ENCODE results near the gene PTX4. TPM values are rescaled to one million over a fixed set of nuclear protein-coding genes. Genes with fewer than 3 reads are reported as not detected.

The PTX4 gene
- polyA plus RNA-seq, 1 of the 3 experiments (the other 2 are of a cell fraction): not detected

- TF ChIP-seq ZBTB33 (IDR thresholded peaks at IDR 0.05; ENCODE audit: borderline replicate concordance, low read depth): no peak
- no peak for TF ChIP-seq NFIC (IDR thresholded peaks at IDR 0.05; ENCODE audit: borderline replicate concordance)
- TF ChIP-seq RAD21 (IDR thresholded peaks at IDR 0.05; ENCODE audit: low read length): no peak
- TF ChIP-seq ELF1 (IDR thresholded peaks at IDR 0.05): no peak
- no peak for TF ChIP-seq GATA2 (CRISPR knock-in tag; IDR thresholded peaks at IDR 0.05)
- no peak for TF ChIP-seq EZH2phosphoT487 (IDR thresholded peaks at IDR 0.05; ENCODE audit: borderline replicate concordance, low read depth)
- TF ChIP-seq GABPA (IDR thresholded peaks at IDR 0.05; ENCODE audit: low read depth): no peak
Measured at GRCh38 chr16:1468426-1468810, 20.3 kb downstream of the PTX4 start (continued).

GRCh38 chr16:1466968-1467521 is 21.7 kb downstream of the PTX4 start:
- no peak overlapping the region for H3K4me3 ChIP-seq (ENCODE audit: low read depth in 2 of 2, low read length in 1 of 2)
- H4K20me1 ChIP-seq (ENCODE audit: insufficient read depth): peaks cover 11% of the 10 kb centered on the region; the same call in 1 of the 2 replicates
- WGBS (ENCODE audit: low lambda C conversion rate): 100% methylated on average over 6 of the region's 14 CpGs
- no peak for DNase-seq
- no peaks in the 10 kb centered on the region for H3K9me2 ChIP-seq
- H3K79me2 ChIP-seq (ENCODE audit: insufficient read depth): peaks cover 52% of the 10 kb centered on the region; the same call in 1 of the 2 replicates
- POLR2A ChIA-PET: no interaction called here
- no peak overlapping the region for H3K9ac ChIP-seq
- H3K4me1 ChIP-seq (ENCODE audit: control insufficient read depth in 1 of 2, insufficient read depth in 2 of 2, low read depth in 1 of 2, low read length in 1 of 2): no peaks in the 10 kb centered on the region; a peak in 1 of 4 replicates
- no peak overlapping the region for H3K4me2 ChIP-seq
- H3K9me3 ChIP-seq: no peaks in the 10 kb centered on the region
- no peak overlapping the region for H3K27ac ChIP-seq (ENCODE audit: low read depth in 2 of 2, low read length in 1 of 2)
- no peak for TF ChIP-seq MEF2A (IDR thresholded peaks at IDR 0.05; ENCODE audit: borderline replicate concordance, low read depth)
- no peak overlapping the region for H2AFZ ChIP-seq (ENCODE audit: low read depth)
- no peaks in the 10 kb centered on the region for H3F3A ChIP-seq (replicated peaks; ENCODE audit: insufficient read depth)
- peaks cover 0 to 3% of the 10 kb centered on the region in 2 experiments for H3K36me3 ChIP-seq (replicated peaks in 1 of 2; ENCODE audit: control insufficient read depth in 1 of 2, insufficient read depth in 2 of 2, low read length in 1 of 2)
- no peaks in the 10 kb centered on the region for H3K27me3 ChIP-seq (ENCODE audit: insufficient read depth)
- CTCF ChIA-PET: no interaction called here

- Histone ChIP-seq H3K9me2 (no peaks in the 10 kb centered on the region), H3K79me2 (ENCODE audit: insufficient read depth) (peaks cover 45% of the 10 kb centered on the region; the same call in 1 of the 2 replicates), H4K20me1 (ENCODE audit: insufficient read depth) (peaks cover 11% of the 10 kb centered on the region; the same call in 1 of the 2 replicates), H3K27me3 (ENCODE audit: insufficient read depth) (no peaks in the 10 kb centered on the region), H3K9me3 (no peaks in the 10 kb centered on the region), H3K9ac (no peak overlapping the region), H3K4me3 (ENCODE audit: low read depth in 2 of 2, low read length in 1 of 2) (no peak overlapping the region), H3F3A (replicated peaks; ENCODE audit: insufficient read depth) (no peaks in the 10 kb centered on the region), H3K4me2 (no peak overlapping the region), H3K27ac (ENCODE audit: low read depth in 2 of 2, low read length in 1 of 2) (no peak overlapping the region), H3K36me3 (replicated peaks in 1 of 2; ENCODE audit: control insufficient read depth in 1 of 2, insufficient read depth in 2 of 2, low read length in 1 of 2) (peaks cover 0 to 6% of the 10 kb centered on the region in 2 experiments), H3K4me1 (ENCODE audit: control insufficient read depth in 1 of 2, insufficient read depth in 2 of 2, low read depth in 1 of 2, low read length in 1 of 2) (no peaks in the 10 kb centered on the region; a peak in 1 of 4 replicates), H2AFZ (ENCODE audit: low read depth) (no peak overlapping the region)
- CTCF ChIA-PET: no interaction called here
- POLR2A ChIA-PET: no interaction called here
- no peak for TF ChIP-seq NFIC (IDR thresholded peaks at IDR 0.05; ENCODE audit: borderline replicate concordance)
- TF ChIP-seq FOXJ3 (CRISPR knock-in tag; IDR thresholded peaks at IDR 0.05): no peak
- TF ChIP-seq CHD2 (IDR thresholded peaks at IDR 0.05; ENCODE audit: low read length, partially characterized antibody): no peak
- no peak for TF ChIP-seq JUND (IDR thresholded peaks at IDR 0.05)
- no peak for TF ChIP-seq SIN3A (IDR thresholded peaks at IDR 0.05; ENCODE audit: borderline replicate concordance, low read depth, low read length)
- TF ChIP-seq IRF3 (IDR thresholded peaks at IDR 0.05; ENCODE audit: low read depth, low read length): no peak
- TF ChIP-seq YY1 (IDR thresholded peaks at IDR 0.05; ENCODE audit: low read depth): no peak
- no peak for TF ChIP-seq RAD21 (IDR thresholded peaks at IDR 0.05; ENCODE audit: low read length)
- no peak for TF ChIP-seq ELF1 (IDR thresholded peaks at IDR 0.05)
- TF ChIP-seq FOXM1 (IDR thresholded peaks at IDR 0.05; ENCODE audit: low read depth): no peak
- DNase-seq: no peak
- WGBS (ENCODE audit: low lambda C conversion rate): 97% methylated on average over 8 of the region's 24 CpGs
Measured at GRCh38 chr16:1466054-1466453, 22.7 kb downstream of the PTX4 start.
